ENCODE results near the gene LYPD1.

Gene LYPD1

DNA sequence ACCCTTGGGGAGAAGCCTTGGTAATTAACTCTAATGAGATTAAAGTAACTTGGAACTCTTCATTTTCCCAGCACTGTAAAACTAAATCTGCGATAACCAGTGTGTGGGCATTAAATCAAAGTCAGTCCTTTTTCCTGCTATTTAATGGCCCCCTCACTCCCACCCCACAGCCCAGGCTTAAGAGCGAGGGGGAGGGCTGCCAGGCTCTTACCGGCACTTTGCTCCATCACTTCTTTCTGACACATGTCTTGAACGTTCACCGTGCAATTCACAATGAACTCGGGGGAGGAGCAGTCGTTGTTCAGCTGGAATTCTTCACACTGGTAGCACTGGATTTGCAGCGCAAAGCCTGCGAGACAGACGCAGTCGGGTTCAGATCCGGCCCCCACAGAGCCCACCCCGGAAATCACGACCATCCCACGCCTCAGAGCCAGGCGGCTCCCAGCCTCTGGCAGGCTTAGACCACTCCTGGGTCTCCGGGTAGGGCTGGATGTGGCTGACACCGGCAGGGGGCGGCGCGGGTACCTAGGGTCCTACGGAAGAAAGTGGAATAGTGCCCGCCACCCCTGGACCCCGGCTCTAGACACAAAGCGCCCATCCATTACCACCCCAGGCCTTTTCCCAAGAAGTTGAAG, 1.7 kb downstream of the LYPD1 start:
- no peak for DNase-seq (ENCODE audit: low read depth)

- no peak for DNase-seq (ENCODE audit: low read depth)
Observed at GRCh38 chr2:132667706-132668105, 2.3 kb downstream of the LYPD1 start.

GRCh38 chr2:132665401-132666140, 4.4 kb downstream of the LYPD1 start:
- DNase-seq (ENCODE audit: low read depth): no peak

- DNase-seq (ENCODE audit: low read depth): no peak
Observed at GRCh38 chr2:132664096-132664495, 5.9 kb downstream of the LYPD1 start.

GRCh38 chr2:132662732-132663131, 7.3 kb downstream of the LYPD1 start:
- DNase-seq (ENCODE audit: low read depth): no peak

DNA sequence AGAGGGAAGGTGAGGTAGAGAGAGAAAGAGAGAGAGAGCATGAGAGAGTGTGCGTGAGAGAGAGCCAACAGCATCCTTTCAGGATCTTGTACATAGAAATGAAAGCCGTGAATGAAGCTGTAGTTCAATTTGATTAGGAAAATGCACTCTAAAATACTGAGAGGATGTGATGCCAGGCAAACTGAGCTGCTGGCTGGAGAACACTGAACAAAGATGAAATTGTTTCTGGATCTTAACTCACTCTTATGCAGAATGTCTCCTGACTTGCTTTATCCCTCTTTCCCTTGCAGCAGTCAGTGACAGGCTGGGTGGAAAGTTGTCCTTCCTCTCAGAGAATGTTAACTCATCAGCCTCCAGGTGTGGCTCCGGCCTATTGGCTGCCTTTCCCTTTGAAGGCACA, 10.7 kb downstream of the LYPD1 start:
- DNase-seq (ENCODE audit: low read depth): no peak

GRCh38 chr2:132656266-132656975, 13.6 kb downstream of the LYPD1 start:
- no peak for DNase-seq (ENCODE audit: low read depth)

DNA sequence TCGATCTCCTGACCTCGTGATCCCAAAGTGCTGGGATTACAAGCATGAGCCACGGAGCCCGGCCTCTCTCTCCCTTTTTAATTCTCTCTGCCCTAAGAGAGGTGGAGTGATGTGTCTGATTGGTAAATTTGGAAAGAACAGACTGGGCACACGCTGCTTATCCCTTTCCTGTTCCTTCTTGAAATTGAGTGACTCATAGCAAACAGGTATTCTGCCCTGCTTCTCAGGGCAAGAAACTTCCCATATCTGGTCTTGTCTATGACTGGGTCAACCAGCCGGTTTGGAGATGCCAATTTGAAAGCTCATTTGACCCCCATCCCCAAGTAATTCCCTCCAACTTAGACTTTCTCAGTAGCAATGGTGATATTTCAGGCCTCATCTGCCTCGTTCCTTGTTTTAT, 15.0 kb downstream of the LYPD1 start:
- DNase-seq (ENCODE audit: low read depth): no peak

DNA sequence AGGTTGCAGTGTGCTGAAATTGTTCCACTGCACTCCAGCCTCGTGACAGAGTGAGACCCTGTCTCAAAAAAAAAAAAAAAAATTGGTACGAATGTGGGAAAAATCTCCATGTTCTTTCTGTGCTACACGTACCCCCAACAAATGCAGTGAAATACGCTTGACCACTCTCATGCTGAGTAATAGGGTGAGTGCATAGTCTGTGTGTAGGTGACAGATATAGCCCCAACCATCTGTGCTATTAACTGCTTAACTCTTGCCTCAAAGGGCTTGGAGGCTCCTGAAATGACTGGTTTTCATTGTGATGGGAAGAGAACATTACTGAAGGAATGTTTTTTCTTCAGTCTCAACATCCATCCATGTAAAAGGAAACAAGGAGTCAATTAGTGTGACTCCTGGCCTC, 15.7 kb downstream of the LYPD1 start:
- no peak for DNase-seq (ENCODE audit: low read depth)

- no peak for DNase-seq (ENCODE audit: low read depth)
Observed at GRCh38 chr2:132652474-132652873, 17.5 kb downstream of the LYPD1 start.

- DNase-seq (ENCODE audit: low read depth): no peak
Observed at GRCh38 chr2:132651115-132652045, 18.6 kb downstream of the LYPD1 start.

DNA sequence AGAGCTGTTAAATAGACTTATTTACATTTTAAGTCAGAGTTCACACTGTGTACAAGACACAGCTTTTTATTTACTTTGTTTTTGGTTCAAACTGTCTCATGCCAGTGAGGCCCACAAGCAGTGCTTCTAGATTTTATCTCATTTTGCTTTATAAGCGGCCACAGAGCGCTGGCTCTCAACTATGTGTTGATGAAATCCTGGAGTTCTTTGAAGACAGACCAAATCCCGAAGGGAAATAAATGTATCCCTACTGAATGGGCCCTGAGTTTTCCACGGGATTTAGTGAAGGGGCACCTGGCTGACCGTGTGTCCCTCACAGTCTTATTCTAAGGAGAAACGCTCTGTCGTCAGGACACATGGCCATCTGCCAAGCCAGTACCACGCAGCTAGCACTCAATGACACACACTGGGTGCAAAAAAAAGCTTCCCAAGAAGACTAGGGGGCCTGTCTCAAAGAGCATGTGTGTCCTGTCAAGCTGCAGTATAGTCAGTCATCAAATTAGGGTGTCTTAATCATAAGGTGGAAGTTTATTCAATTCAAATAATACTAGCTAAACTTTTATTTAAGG, 23.4 kb downstream of the LYPD1 start:
- no peak for DNase-seq (ENCODE audit: low read depth)

DNA sequence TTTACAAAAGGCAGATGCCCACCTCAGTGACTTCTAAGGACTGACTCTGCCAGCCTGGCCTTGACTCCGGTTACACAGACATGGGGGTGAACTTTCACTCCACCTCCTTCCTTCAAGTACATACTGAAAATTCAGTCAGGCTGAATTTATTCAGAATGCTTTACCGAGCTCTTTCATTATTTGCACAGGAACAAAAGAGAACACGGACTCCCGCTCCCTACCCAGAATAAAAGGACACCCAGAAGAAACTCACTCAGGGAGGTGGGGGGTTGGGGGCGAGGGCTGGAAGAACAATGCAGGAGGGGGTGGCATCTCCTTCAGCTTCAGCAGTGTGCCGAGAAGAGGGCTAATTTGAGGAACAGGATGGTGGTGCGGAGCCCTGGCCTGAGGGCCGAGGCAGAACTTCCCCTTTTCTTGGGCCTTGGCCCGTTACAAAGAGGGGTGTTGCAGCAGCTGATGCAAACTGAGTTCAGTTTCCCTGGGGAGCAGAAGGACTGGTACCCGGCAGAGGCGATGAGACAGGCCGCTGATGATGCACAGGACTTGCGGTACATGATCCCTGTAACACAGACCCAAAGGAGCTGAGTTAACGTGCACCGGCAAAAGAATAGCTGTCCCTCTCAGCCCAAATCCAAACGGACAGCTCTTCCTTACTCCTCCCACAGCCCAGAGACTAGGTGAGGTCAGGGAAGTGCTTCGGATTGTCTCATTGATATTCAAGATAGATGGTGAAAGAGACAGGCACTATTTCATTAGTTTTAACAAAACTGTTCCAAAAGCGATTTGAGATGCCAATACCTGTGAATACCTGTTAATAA, 24.1 kb downstream of the LYPD1 start:
- no peak for DNase-seq (ENCODE audit: low read depth)

DNA sequence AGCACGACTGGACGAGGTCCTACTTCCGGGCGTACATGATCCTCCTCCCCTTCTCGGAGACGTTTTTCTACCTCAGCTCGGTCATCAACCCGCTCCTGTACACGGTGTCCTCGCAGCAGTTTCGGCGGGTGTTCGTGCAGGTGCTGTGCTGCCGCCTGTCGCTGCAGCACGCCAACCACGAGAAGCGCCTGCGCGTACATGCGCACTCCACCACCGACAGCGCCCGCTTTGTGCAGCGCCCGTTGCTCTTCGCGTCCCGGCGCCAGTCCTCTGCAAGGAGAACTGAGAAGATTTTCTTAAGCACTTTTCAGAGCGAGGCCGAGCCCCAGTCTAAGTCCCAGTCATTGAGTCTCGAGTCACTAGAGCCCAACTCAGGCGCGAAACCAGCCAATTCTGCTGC, 24.8 kb downstream of the LYPD1 start:
- no peak for DNase-seq (ENCODE audit: low read depth)

- DNase-seq (ENCODE audit: low read depth): no peak
Observed at GRCh38 chr2:132642415-132642814, 27.6 kb downstream of the LYPD1 start.

GRCh38 chr2:132641819-132642218, 28.2 kb downstream of the LYPD1 start:
- DNase-seq (ENCODE audit: low read depth): no peak

GRCh38 chr2:132640116-132640515, 29.9 kb downstream of the LYPD1 start:
- DNase-seq (ENCODE audit: low read depth): no peak

DNA sequence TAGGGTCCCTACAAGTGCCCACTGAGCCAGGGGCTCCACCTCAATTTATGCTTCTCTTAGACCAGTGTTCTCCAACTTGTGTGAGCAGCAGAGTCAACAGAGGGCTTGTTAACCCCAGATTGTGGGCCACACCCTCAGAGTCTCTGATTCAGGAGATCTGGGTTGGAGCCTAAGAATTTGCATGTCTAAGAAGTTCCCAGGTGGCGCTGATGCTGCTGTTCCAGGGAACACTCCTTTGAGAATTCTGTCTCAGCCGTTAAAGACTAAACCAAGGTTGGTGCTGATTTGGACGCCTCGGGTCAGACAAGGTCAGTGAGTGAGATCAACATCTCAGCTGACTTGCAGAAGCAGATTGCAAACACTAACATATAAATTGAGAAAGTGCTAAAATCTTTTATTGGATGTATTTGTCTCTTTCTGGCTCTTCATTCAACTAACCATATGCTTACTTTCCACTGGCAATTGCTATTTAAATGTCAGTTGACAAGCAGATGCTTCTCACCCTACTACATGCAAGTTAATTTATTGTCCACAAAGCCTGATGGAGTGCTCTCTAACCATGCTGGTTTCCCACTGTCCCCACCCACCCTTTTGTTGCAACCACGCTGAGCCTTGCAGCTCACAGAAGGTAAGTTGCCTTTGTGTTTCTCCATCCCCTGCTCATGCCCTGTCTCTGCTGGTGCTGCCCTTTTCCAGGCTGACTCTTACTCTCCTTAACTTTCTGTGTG, 31.5 kb downstream of the LYPD1 start:
- DNase-seq (ENCODE audit: low read depth): no peak

GRCh38 chr2:132636346-132636745, 33.7 kb downstream of the LYPD1 start:
- no peak for DNase-seq (ENCODE audit: low read depth)

DNA sequence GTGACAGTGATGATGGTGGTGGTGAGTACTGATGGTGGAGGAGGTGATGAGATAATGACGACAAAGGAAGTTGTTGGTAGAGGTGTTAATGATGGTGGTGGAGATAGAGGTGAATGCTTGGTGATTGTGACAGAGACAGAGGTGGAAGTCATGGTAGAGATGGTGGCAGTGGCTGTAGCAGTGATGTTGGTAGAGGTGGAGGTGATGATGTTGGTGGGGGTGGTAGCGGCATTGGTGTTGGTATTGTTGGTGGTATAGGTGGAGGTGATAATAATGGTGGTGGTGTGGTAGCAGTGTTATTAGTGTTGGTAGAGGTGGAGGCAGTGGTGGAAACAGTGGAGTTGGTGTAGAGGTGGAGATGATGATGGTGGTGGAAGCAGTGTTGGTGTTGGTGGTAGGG, 36.4 kb downstream of the LYPD1 start:
- no peak for DNase-seq (ENCODE audit: low read depth)
